IMR-90 (cell line): ENCODE data around the gene ASPG. TPM values are rescaled to one million over a fixed set of nuclear protein-coding genes. Genes with fewer than 3 reads are reported as not detected.

Experiments used
- ATAC-seq: fragments of 200-7000 bp; cut with Tn5 transposase; 2 replicates; pipeline ENCODE4 v1.9.1; 2020; ENCODE audit warnings: low read depth, mild to moderate bottlenecking, moderate library complexity
- BruUV-seq: library from RNA; stranded (reverse); fragments of 400-500 nt; replicated peaks from 2 replicates; lab custom pipeline; 2021; lab: Mats Ljungman, UMichigan
- CTCF ChIA-PET: fragments of 300-600 bp; formaldehyde crosslinking; extraction: SDS; loops from one replicate; lab custom pipeline; 2021; ENCODE audit warnings: antibody characterized with exemption; lab: Yijun Ruan, JAX
- POLR2A ChIA-PET: fragments of 300-600 bp; sonication (Branson Sonifier 250); formaldehyde crosslinking; loops from one replicate; lab custom pipeline; 2022; ENCODE audit warnings: antibody characterized with exemption; ENCODE audit not compliant: unreplicated experiment; lab: Charles Lee
- DNase-seq: peaks from one replicate; pipeline ENCODE4 v3.0.0; 2013
- H2AFZ ChIP-seq: replicated peaks from 2 replicates; pipeline ENCODE3; 2013; ENCODE audit warnings: low read length, mild to moderate bottlenecking; ENCODE audit not compliant: poor library complexity
- H2AK5ac ChIP-seq: 2 replicates; pipeline ENCODE4 v1.6.1; 2013; ENCODE audit warnings: low read depth, low read length, inconsistent platforms
- H2AK9ac ChIP-seq: replicated peaks from 2 replicates; pipeline ENCODE3; 2013; ENCODE audit warnings: mild to moderate bottlenecking, low read depth, low read length, moderate library complexity; ENCODE audit not compliant: poor library complexity
- H2BK120ac ChIP-seq: 2 replicates; pipeline ENCODE4 v1.6.1; 2013; ENCODE audit warnings: low read depth, low read length, inconsistent platforms
- H2BK15ac ChIP-seq: 3 replicates; pipeline ENCODE4 v1.6.1; 2013; ENCODE audit warnings: low read depth, low read length, inconsistent platforms
- H2BK20ac ChIP-seq: 2 replicates; pipeline ENCODE4 v1.6.1; 2013; ENCODE audit warnings: low read depth, mild to moderate bottlenecking, inconsistent platforms, low read length, moderate library complexity
- H2BK5ac ChIP-seq: 2 replicates; pipeline ENCODE4 v1.6.1; 2013; ENCODE audit warnings: mild to moderate bottlenecking, low read depth, low read length, inconsistent platforms; ENCODE audit not compliant: poor library complexity, severe bottlenecking
- H3K14ac ChIP-seq: replicated peaks from 2 replicates; pipeline ENCODE4 v1.6.1; 2013; ENCODE audit warnings: low read depth, low read length, inconsistent platforms
- H3K18ac ChIP-seq: 2 replicates; pipeline ENCODE4 v1.6.1; 2013; ENCODE audit warnings: low read depth, low read length, control low read depth
- H3K23ac ChIP-seq: 2 replicates; pipeline ENCODE4 v1.6.1; 2013; ENCODE audit warnings: low read depth, low read length, inconsistent platforms
- H3K27ac ChIP-seq: 2 replicates; pipeline ENCODE4 v1.5.1; 2013; ENCODE audit warnings: mild to moderate bottlenecking, control low read depth, low read length; ENCODE audit not compliant: insufficient read depth
- H3K27me3 ChIP-seq: 2 replicates; pipeline ENCODE4 v1.6.1; 2013; ENCODE audit warnings: low read length; ENCODE audit not compliant: control insufficient read depth, insufficient read depth
- H3K36me3 ChIP-seq: 2 replicates; pipeline ENCODE4 v1.6.1; 2013; ENCODE audit warnings: low read length, mixed read lengths; ENCODE audit not compliant: control insufficient read depth, insufficient read depth
- H3K4ac ChIP-seq: 2 replicates; pipeline ENCODE4 v1.6.1; 2013; ENCODE audit warnings: low read depth, low read length, inconsistent platforms
- H3K4me1 ChIP-seq: 2 replicates; pipeline ENCODE4 v1.6.1; 2013; ENCODE audit warnings: low read length, mixed read lengths; ENCODE audit not compliant: control insufficient read depth, insufficient read depth
- H3K4me2 ChIP-seq: 2 replicates; pipeline ENCODE4 v1.6.1; 2013; ENCODE audit warnings: low read depth, mild to moderate bottlenecking, control low read depth, low read length, moderate library complexity
- H3K4me3 ChIP-seq: 2 replicates; pipeline ENCODE4 v1.5.1; 2013; ENCODE audit warnings: low read depth, mild to moderate bottlenecking, control low read depth, low read length, moderate library complexity; ENCODE audit not compliant: insufficient read depth
- H3K56ac ChIP-seq: 2 replicates; pipeline ENCODE4 v1.6.1; 2013; ENCODE audit warnings: low read length, inconsistent platforms; ENCODE audit not compliant: insufficient read depth; ENCODE audit errors: extremely low read depth
- H3K79me1 ChIP-seq, 2 experiments: 2 replicates each; pipeline ENCODE4 v1.6.1; 2013; ENCODE audit warnings: low read length in 2 of 2, inconsistent platforms in 1 of 2, low read depth in 1 of 2
- H3K9ac ChIP-seq: 2 replicates; pipeline ENCODE4 v1.6.1; 2013; ENCODE audit warnings: low read depth, low read length, control low read depth
- H3K9me1 ChIP-seq: 2 replicates; pipeline ENCODE4 v1.6.1; 2013; ENCODE audit warnings: low read length, inconsistent platforms; ENCODE audit not compliant: insufficient read depth
- H3K9me3 ChIP-seq: 2 replicates; pipeline ENCODE4 v1.6.1; 2013; ENCODE audit warnings: low read length; ENCODE audit not compliant: control insufficient read depth, insufficient read depth
- H4K20me1 ChIP-seq: 2 replicates; pipeline ENCODE4 v1.6.1; 2013; ENCODE audit warnings: low read length, inconsistent platforms; ENCODE audit not compliant: insufficient read depth
- H4K5ac ChIP-seq: 2 replicates; pipeline ENCODE4 v1.6.1; 2013; ENCODE audit warnings: mild to moderate bottlenecking, low read depth, low read length, control low read depth
- H4K8ac ChIP-seq, 2 experiments: 2 replicates each; pipeline ENCODE4 v1.6.1; 2013; ENCODE audit warnings: low read depth in 2 of 2, low read length in 2 of 2, control low read depth in 1 of 2, inconsistent platforms in 1 of 2
- H4K91ac ChIP-seq: 2 replicates; pipeline ENCODE4 v1.6.1; 2013; ENCODE audit warnings: low read depth, low read length, inconsistent platforms; ENCODE audit not compliant: insufficient read depth
- BHLHE40 ChIP-seq: fragments of 150-350 bp; IDR thresholded peaks from 2 replicates; pipeline ENCODE4 v1.6.1; 2016; ENCODE audit warnings: mild to moderate bottlenecking, low read depth, low read length
- CEBPB ChIP-seq: IDR thresholded peaks from 2 replicates; pipeline ENCODE4 v1.6.1; 2012; ENCODE audit warnings: low read depth, low read length, improper control_type of control experiment
- CHD1 ChIP-seq: IDR thresholded peaks from 2 replicates; pipeline ENCODE4 v1.6.1; 2012; ENCODE audit warnings: low read depth, low read length, improper control_type of control experiment
- FOS ChIP-seq: fragments of 150-350 bp; IDR thresholded peaks from 2 replicates; pipeline ENCODE4 v1.6.1; 2016; ENCODE audit warnings: low read depth, low read length
- MAFK ChIP-seq: IDR thresholded peaks from 2 replicates; pipeline ENCODE4 v1.6.1; 2012; ENCODE audit warnings: low read depth, low read length, improper control_type of control experiment
- MAZ ChIP-seq: IDR thresholded peaks from 2 replicates; pipeline ENCODE4 v1.6.1; 2012; ENCODE audit warnings: low read depth, mild to moderate bottlenecking, low read length, improper control_type of control experiment, moderate library complexity, borderline replicate concordance
- RAD21 ChIP-seq: IDR thresholded peaks from 2 replicates; pipeline ENCODE4 v1.6.1; 2012; ENCODE audit warnings: low read length, improper control_type of control experiment
- SMC3 ChIP-seq: fragments of 150-350 bp; IDR thresholded peaks from 2 replicates; pipeline ENCODE4 v1.6.1; 2016; ENCODE audit warnings: low read depth, mild to moderate bottlenecking, antibody characterized with exemption, low read length, moderate library complexity
- WGBS, 2 experiments: methylation state at CpG; one replicate each; pipeline versions ENCODE4 v1.1.5 to v1.1.7; 2013; ENCODE audit warnings: missing lambda C conversion rate in 2 of 2; ENCODE audit not compliant: insufficient read length in 1 of 2; ENCODE audit errors: extremely low coverage in 2 of 2; 5-methylcytosine and 5-hydroxymethylcytosine counted together
- dilution Hi-C: fragments of 300-500 bp; cut with HindIII; formaldehyde crosslinking; loops from one replicate; pipeline ENCODE4 v1.14.3; 2018; ENCODE audit warnings: low sequenced_read_pairs; ENCODE audit not compliant: unreplicated experiment
- in situ Hi-C: fragments of 300-500 bp; cut with MboI; formaldehyde crosslinking; loops from 3 replicates; pipeline ENCODE4 v1.14.3; 2019; ENCODE audit warnings: low sequenced_read_pairs, inconsistent platforms, mixed read lengths
- intact Hi-C: fragments of 100-400 bp; cut with micrococcal nuclease; formaldehyde crosslinking; loops from 2 replicates; pipeline ENCODE4 v1.10.0; 2022
- polyA plus RNA-seq, 3 experiments: library from polyadenylated mRNA; depleted of rRNA; stranded (reverse); fragments of >200 nt; gene quantifications; 2 replicates each; pipeline ENCODE4 v1.2.3, GENCODE V29; 2012; ENCODE audit warnings: low replicate concordance in 1 of 3
- total RNA-seq: library from RNA; depleted of rRNA; stranded (reverse); fragments of >200 nt; gene quantifications from 2 replicates; pipeline ENCODE4 v1.2.3, GENCODE V29; 2012

Gene ASPG
- total and polyA plus RNA-seq, 2 of the 4 experiments (the other 2 are of a cell fraction) = not detected

DNA sequence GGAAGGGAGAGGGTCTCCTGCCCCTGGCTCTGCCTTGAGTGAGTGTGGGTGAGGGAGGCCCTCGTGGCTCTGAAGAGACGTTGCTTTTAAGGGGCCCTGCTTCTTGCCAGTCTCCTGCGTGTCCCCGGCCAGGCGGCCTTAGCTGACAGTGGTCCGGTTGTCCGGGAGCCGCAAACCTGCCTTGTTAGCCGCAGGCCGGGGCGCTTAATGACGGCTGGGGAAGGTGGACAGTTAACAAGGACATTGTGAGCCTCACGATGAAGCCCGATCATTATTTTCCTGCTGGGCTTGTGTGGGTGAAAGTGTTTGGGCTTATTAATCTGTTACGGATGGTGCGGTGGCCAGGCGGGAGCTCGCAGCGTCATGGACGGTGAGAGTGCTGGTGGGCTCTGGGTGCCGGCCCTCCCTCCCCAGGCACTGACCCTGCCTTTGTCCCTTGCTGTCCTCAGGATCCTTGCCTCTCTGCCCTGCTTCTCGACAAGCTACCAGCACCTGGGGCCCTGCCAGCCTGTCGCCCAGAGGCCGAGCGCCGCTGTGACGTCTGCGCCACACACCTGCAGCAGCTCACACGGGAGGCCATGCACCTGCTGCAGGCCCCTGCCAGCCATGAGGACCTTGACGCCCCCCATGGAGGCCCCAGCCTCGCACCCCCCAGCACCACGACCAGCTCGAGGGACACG, 66.2 kb downstream of the ASPG start:
- in situ Hi-C loops = no loop called here
- no peaks in the 10 kb centered on the region for H3K27me3 ChIP-seq
- H2AK5ac ChIP-seq = no peak overlapping the region
- no peak overlapping the region for H3K4me2 ChIP-seq
- no peaks in the 10 kb centered on the region for H3K36me3 ChIP-seq
- H3K4ac ChIP-seq = no peak overlapping the region
- TF ChIP-seq SMC3 = no peak
- no peak for TF ChIP-seq CHD1
- TF ChIP-seq MAFK = no peak
- no peak for TF ChIP-seq BHLHE40
- TF ChIP-seq FOS = no peak
- no peak for TF ChIP-seq MAZ
- no peak for TF ChIP-seq RAD21
- TF ChIP-seq CEBPB = no peak
- intact Hi-C loops = no loop called here
- POLR2A ChIA-PET = no interaction called here
- no peaks in the 10 kb centered on the region for H3K9me1 ChIP-seq
- no peaks in the 10 kb centered on the region for H3K4me1 ChIP-seq
- no peak overlapping the region for H2AFZ ChIP-seq
- H3K27ac ChIP-seq = no peak overlapping the region
- H2BK15ac ChIP-seq = no peak overlapping the region
- BruUV-seq = no TSS peak
- H2AK9ac ChIP-seq = no peak overlapping the region
- no peak overlapping the region for H3K9ac ChIP-seq
- H3K9me3 ChIP-seq = no peaks in the 10 kb centered on the region; the same call in 1 of the 2 replicates
- H4K20me1 ChIP-seq = no peaks in the 10 kb centered on the region
- H4K8ac ChIP-seq = no peak overlapping the region
- DNase-seq = no peak
- no peak overlapping the region for H4K91ac ChIP-seq
- no peak for ATAC-seq
- H2BK20ac ChIP-seq = no peak overlapping the region
- H3K14ac ChIP-seq = no peak overlapping the region
- H3K56ac ChIP-seq = no peak overlapping the region
- no peak overlapping the region for H3K4me3 ChIP-seq
- no peak overlapping the region for H4K5ac ChIP-seq
- dilution Hi-C loops = no loop called here
- no peak overlapping the region for H2BK5ac ChIP-seq
- H3K79me1 ChIP-seq = no peaks in the 10 kb centered on the region
- CTCF ChIA-PET = no interaction called here
- no peak overlapping the region for H2BK120ac ChIP-seq
- H3K23ac ChIP-seq = no peak overlapping the region
- 69% methylated on average over 23 of the region's 34 CpGs; no CpG with 5 or more reads in 1 of the 2 experiments for WGBS, 2 experiments
- H3K18ac ChIP-seq = no peak overlapping the region
